GM18526 (cell line): ENCODE data around the gene PLVAP.

Source experiments
- POLR2A ChIP-seq: IDR thresholded peaks from 3 replicates; pipeline ENCODE4 v1.6.1; 2011; ENCODE audit not compliant: insufficient read length; ENCODE audit errors: extremely low read depth

The PLVAP gene

DNA sequence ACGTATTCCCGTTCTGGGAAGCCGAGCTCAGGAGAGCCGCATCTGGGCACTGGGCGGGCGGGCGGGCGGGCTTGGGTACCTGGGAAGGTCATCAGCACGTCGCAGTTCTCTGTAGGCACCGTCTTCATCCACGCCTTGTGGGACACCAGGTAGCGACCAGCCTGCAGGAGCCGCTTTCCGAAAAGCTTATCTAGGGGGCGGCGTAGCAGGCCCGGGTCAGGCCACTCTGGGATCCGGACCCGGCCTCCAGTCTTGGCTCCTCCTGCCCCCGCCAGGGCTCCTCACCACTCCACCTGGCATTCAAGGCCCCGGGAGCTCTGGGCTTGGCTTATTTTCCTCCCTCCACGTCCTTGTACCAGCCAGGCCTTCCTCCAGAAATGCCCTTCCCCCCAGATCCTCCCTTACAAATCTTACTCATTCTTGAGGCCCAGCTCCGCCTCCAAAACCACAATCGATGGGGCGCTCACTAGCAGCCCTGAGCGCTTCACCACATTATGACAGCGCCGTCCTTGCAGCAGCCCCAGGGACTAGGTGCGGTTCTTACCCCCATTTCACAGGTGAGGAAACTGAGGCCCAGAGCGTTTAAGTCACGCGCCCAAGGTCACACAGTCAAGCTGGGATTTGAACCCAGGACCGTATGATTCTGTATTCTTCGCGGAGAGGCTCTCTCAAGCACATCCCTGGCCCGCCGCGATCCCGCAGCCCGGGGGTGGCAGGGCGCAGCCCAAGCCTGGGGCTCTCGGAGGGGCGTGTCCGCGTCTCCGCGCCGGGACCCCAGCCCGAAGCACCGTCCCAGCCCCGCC lies 43.3 kb downstream of the PLVAP start:
- TF ChIP-seq POLR2A = no peak

DNA sequence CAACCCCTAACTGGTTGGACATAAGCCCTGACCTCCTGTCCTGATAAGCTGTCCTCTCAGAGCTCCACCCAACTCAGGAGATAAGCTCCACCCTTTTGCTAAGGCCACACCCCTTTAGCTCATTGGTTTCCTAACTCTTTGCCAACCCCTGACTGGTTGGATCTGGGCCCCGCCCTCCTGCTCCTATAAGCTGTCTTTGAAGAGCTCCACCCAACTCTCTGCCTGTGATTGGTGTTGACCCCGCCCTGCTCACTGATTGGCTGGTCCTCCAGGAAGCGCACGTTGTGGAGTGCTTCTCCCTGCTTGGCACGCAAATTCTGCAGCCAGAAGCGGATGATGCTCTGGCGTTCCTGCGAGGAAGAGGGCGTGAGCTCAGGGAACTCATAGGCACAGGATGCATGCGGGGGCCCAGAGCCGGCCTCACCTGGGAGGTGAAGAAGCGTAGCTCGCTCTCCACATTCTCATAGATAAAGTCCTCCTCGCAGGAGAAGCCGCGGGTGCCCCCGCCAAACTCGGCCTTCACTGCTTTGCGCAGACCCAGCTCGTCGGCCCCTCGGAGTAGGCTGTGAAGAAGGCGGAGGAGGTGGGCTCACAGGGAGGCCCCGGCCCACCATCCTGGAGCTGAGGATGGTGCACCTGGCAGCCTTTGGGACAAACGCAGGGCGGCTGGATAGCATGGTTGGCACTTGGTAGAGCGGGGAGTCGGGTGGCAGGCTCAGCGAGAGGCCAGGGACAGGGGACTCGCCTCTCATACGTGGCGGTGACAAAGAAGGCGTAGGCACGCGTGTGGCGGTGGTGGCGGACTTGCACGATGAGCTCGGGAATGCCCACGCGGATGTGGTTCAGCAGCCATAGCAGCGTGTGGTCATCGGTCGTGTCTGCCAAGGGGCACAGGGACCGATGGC lies 44.2 kb downstream of the PLVAP start:
- no peak for TF ChIP-seq POLR2A

DNA sequence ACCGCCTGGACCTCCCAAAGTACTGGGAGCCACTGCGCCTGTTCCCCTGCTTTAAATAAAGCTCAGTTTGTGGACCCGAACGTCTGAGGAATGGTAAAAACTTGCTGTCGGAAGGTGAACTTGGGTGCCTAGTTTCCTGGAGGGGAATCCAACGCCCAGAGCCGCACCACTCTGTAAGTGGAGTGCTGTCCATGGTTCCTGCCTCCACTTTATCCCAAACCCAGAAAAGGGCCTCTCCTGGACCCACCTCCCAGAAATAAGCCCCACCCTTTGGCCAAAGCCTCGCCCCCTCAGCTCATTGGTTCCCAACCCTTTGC lies 44.8 kb downstream of the PLVAP start:
- no peak for TF ChIP-seq POLR2A

DNA sequence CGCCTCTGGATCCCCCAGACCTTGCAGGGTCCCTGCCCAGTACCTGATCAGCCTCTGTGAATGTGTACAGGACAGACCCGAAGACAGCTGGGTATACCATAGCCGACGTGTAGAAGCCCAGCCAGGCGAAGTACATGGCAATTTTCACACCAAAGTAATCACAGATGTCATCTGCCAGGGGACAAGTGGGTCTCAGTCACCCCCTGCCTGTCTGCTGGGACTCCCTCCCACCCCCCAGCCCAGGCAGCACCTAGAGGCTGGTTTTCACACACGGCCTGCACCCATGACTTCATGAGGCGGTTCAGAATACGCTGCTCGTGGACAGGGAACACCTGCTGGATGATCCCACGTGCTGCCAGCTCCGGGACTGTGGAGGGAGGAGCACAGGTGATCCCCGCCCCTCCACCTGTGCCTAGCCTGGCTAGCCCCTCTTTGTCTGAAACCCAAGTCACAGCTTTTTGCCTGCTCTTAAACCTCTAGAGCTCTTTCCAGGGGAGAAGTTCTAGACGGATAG lies 46.0 kb downstream of the PLVAP start:
- TF ChIP-seq POLR2A = no peak

DNA sequence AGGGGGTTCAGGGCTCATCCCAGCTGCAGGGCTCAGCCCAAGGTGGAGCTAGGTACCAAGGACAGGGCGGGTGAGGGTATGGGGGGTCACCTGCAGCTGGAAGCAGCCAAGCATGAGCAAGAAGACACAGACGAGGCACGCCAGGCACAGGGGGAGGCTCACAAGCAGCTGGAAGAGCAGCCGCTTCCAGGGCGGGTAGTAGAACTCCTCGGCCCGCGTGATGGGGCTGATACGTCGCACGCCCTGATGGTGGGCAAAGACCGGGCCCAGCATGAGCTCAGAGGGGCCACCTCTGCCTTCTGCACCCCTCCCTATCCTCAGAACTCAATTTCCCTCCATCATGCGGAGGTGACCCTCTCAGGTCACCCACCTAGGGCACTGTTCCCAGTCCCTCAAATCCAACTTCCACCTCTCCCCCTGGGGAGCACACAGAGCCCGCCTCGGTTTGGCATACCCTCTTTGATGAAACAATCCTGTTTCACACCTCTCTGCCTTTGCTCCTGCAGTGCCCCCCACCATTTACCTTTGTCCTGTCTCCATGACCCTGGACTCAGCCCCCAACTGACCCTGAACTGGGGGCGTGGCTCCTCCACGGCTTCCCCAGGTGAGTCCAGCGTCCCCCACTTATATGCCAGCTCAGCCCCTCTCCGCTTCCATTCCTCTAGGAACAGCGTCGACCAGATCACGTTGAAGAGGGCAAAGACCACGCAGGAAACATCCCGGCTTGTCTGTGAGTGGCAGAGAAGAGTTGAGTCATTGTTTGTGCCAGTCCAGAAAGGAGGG lies 46.7 kb downstream of the PLVAP start:
- no peak for TF ChIP-seq POLR2A

DNA sequence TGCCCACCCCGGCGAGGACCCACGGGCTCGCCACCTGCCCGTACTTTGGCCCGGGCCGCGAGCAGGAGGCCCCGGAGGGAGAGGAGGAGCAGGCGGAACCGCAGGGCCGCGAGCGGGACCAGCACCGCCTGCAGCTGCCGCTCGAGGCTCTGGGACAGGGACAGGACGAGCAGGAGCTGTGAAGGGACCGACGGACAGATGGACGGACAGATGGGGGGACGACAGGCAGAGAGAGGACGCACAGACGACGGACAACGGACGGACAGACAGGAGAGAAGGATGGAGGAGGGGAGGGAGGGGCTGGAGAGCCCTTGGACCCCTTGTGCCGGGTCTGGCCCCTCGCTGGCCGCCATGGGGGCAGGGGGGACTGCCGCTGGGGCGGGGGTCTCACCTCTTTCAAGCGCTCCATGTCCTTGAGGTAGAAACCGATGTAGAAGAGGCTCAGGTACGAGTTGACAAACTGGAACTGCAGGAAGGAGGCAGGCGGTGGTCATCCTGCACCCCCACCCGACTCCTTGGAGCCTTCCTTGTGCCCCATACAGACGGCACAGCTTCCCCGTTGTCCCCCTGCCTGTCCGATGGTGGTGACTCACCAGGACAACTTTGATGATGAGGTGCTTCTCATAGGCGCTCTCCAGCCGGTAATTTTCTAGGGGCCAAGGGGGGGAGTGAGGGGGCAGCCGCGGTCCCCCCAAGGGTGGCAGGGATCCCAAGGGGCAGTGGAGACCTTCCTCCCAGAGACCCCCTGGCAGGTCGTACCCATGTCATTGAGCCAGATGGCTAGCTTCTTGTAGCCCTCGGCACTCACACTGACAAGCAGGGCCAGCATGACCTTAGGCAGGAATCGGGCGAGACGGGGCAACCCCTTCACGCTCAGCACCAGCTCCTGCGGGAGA lies 47.5 kb downstream of the PLVAP start:
- no peak for TF ChIP-seq POLR2A

DNA sequence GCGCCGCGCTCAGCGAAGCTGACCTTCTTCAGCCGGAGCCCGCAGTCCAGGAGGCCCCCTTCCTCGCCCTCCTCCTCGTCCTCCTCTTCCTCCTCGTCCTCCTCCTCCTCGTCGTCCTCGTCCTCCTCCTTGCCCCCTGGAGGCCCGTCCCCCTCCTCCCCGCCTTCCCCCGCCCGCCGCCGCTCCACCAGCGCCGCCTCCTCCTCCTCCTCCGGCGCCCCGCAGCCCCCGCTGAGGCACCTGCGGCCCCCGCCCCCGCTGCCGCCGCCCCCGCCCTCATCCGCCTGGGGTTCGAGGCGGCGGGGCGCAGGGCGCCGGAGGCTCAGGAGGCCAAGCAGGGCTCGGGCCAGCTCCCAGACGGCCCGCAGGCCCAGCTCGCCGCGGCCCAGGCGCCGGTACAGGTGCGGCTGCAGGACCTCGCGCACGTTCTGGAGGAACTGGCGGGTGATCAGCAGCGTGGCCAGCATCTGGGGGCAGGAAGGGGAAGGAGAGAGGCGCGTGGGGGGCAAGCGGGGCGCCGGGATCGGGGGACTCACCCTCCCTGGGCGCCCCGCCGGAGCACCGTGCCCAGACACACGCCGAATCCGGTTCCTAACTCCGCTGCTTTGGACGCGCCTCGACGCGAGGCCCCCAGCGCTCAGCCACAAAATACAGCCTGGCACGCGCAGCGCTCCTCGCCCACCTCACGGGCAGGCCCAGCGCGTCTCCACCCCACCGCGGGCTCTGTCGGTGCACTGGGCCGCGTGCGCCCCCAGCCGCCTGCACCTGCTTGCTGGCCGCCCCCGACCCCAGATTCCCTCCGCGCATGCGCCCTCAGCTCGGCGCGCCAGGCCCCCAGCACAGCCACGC lies 48.4 kb downstream of the PLVAP start:
- TF ChIP-seq POLR2A = no peak

DNA sequence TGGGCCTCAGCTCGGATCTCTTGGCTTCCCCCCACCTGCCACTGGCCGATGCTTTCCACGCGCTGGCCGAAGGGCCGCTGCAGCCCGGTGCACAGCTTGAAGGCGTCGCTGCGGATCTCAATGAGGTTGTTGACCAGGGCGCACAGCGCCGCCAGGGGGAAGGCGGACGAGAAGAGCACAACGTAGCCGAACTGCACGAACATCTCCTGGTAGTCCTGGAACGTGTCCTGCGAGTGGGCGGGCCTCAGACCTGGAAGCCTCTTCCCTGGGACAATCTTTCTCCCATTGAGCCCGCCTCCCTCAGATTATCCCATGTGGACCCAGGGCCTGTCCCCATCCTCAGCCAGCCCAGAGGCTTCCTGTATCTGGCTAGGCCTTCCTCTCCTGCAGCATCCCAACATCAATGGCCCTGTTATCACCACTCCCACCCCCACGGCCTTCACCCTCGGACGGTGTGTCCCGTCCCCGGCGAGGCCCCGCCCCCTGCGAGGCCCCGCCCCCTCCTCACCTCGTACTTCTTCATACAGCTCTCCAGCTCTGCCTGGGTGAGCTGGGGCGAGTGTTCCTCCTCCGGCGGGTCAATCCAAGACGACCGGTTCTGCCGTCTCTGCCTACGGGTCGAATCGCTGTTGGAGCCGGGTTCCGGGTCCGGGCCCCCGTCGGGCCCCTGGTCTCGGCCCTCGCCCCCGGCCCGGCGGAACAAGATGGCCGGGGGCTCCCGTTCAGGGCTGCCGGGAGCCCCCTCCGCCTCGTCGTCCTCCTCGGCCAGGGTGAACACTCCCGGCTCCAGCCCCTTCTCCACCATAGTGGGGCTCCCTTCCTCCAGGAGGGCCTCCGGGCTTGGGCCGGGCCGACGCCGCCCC lies 49.3 kb downstream of the PLVAP start:
- no peak for TF ChIP-seq POLR2A

DNA sequence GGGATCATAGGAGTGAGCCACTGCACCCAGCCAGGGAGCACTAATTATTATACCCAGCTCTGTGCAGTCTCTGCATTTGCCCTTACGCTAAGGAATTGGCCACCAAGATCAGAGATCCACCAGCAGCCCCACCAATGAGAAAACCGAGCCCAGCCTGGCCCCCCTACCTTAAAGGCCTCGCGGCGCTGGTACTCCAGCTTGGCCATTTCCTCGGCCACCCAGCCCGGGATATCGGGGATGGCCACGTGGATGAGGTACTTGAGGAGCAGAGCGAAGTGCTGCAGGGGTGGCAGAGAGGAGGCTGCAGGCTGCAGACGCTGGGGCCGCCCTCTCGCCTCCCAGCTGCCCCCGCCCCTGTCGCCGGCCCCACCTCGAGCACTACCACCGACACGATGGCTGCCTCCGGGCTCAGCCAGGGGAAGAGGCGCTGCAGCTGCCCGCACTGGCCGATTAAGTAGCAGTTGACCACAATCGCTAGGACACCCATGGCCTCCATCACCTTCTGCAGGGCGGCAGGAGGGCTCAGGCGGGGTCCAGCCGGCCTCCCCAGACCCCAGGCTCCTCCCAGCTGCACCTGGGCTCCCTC lies 50.0 kb downstream of the PLVAP start:
- no peak for TF ChIP-seq POLR2A

DNA sequence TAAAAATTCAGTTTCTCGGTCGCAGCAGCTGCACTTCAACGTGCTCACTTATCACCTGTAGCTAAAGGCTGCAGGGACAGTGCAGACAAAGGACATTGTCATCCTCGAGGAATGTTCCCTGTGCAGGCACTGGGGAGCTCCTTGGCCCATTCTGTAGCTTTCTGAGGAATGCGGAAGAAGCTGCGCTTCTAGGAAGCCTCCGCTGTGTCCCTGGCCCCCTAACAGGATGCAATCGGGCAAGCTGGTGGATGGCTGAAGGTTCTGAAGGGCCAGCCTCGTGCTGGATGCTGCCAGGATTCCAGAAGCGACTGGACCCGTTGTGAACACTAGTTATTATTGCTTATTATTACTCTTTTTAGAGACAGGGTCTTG lies 50.6 kb downstream of the PLVAP start:
- TF ChIP-seq POLR2A = no peak

DNA sequence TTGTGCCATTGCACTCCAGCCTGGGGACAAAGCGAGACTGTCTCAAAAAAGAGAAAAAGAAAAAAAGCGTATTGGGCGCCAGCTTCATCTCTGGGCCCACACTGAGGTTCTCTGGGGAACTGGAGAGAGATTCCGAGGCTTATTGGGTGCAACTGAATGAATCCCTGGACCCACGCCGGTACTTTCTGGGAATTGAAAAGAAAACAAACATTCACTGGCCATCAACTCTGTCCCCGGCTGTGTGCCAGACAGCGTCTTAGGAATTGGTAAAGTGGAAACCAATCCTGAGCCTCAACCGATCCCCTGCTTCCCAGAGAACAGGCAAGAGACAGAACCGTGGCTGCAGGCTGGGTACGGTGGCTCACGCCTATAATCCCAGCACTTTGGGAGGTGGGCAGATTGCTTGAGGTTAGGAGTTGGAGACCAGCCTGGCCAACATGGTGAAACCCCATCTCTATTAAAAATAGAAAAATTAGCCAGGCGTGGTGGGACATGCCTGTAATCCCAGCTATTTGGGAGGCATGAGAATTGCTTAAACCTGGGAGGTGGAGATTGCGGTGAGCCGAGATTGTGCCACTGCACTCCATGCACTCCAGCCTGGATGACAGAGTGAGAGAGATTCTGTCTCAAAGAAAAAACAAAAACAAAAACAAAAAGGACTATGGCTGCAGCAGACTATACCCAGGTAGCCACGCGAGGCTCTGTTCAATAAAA lies 51.1 kb downstream of the PLVAP start:
- TF ChIP-seq POLR2A = no peak

DNA sequence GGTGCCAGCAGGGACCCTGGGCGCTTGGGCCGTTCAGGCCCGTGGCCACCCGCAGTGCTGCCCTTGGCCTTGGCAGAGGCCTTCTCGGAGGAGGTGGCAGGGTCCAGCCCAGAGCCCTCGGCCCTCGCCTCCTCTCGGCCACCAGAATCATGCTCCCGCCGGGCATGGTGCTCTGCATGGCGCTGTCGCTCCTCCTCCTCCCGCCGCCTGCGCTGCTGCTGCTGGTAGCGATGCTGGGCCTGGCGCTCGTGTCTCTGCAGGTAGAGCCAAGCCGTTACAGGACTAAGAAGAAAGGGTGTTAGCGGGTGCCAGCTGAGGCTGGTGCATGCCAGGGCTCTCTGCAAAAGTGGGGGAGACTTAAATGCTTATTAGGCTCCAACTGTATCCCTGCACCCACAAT lies 52.0 kb downstream of the PLVAP start:
- TF ChIP-seq POLR2A = no peak
